NCI-H774 (cell line): Measurements from ENCODE around the gene SERGEF.

Source experiments
- DNase-seq: peaks from one replicate; lab custom pipeline; 2025; lab: John Stamatoyannopoulos, UW

The SERGEF gene

DNA sequence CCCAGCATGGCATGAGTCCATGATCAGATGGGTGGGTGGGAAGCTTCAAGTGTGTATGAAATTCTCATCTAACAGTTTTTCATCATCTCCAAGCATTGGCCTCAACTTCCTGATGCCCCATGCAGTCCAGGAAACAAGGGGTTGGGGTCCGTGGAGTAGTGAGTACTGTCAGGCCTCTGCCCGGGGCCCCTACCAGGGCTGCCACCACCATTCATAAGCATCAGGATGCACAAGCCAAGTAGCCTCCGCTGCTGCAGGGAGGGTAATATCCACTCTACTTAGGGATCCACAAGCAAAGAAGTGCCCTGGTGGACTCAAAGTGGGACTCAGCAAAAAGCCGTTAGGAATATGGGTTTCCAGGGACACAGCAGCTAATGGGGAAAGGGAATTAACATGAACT is 229.0 kb downstream of the SERGEF start:
- no peak for DNase-seq

- DNase-seq: no peak
Observed at GRCh38 chr11:17782603-17783337, 230.1 kb downstream of the SERGEF start.

- DNase-seq: no peak
Observed at GRCh38 chr11:17782145-17782544, 230.7 kb downstream of the SERGEF start.

DNA sequence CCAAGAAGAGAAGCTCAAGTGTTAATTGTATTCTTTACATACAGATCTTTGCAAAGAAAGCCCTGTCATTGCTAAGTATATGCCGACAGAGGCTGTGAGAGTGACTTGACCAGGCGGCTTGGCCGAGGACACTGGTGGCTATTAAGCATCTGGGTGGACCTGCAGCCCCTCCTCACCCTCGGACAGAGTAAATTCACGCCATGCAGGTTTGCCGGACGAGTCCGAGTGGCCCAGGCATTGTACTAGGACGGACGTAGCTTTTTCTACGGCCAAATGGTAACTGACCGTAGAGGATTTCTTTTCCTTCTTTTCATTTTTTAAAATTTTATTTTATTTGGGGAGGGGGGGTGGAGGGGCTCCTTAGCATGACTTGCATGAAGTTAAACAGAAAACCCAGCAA is 231.2 kb downstream of the SERGEF start:
- DNase-seq: no peak

- no peak for DNase-seq
Observed at GRCh38 chr11:17781221-17781620, 231.6 kb downstream of the SERGEF start.

- DNase-seq: no peak
Observed at GRCh38 chr11:17780668-17781067, 232.2 kb downstream of the SERGEF start.

DNA sequence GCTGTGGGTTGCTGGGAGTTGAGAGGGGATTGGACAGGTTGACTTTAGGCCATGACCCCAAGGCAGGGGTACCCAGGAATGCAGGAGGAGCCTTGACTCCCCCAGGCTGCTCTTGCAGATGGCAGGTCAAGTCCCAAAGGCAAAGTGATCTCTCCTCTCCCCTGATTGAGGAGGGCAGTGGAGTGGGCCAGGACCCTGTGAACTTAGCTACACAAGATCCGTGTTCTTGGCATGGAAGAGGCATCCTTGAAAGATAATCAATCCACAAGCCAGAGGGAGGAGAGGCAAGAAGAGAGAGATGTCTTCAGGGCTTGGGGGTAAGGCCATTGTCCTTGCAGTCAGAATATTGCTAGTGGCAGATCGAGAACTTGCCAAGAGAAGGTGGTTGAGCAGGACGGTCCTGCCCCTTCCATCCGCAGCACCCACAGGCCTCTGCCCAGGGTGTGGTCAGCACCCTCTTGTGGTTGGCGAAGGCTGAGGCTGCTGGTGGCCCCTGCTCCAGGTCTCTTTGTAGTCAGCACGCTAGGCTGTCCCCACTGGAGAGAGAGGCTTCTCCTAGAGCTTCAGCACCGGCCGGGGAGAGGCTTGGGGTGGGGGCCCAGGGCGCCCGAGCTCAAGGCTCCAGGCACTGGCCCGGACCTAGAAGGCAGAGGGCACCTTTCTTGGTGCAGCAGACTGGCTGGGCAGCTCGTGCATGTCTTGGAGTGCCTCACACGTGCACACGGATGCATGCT is 232.8 kb downstream of the SERGEF start:
- DNase-seq: no peak

DNA sequence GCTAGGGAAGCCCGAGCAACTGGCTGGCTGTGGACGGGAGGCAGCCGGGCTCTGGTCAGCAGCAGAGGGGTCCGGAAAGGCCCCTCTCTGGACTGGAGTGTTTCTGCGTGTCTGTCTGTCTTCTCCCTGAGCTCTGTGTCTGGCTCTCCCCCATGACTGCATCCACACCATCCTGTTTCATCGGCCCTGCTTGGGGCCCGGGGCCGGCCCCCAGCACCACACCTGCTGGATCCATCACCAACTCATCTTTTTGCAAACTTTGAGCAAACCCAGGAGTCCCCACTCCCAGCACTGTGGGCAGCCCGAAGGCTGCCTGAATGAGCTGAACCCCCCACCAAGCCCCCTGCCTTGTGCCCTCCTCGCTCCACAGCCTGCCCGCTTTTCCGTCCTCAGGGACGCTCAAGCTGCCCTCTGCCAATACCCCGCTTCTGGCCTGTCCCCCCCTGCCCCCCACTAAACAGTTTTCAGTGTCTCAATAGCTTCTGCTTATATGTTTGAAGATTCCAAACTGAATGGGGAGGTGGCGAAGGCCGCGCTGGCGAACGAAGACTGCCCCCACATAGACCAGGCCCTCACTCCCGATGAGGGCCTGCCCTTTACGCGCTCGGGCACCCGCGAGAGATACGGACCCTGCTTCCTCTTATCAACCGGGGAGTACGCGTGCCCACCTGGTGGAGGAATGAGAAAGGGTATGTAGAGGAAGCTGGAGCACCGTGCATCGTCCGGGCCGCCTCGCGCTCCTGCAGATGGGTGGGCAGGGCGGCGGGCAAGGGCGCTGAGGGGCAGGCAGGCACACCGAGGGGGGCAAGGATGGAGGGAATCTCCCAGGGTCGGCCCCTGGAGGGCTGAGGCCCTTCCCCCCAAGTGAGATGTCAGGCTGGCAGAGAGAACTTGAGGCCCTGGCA is 233.6 kb downstream of the SERGEF start:
- DNase-seq: no peak

DNA sequence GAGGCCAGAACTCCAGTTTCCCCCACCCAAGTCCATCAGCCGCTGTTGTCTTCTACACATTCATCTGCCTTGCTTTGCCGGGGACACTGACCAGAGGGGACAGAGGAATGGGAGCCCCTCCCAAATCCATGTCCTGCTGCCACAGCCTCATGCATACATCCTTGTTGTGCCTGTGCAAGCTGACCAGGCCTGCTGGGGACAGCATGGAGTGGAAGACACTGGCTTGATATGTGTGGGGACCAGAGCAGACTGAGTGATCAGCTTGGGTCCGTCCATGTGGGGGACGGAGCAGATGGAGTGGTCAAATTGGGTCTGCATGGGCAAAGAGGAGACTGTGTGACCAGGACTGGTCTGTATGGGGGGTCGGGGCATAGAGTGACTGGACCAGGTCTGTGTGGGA is 234.5 kb downstream of the SERGEF start:
- no peak for DNase-seq

- no peak for DNase-seq
Observed at GRCh38 chr11:17777738-17778091, 235.1 kb downstream of the SERGEF start.

- DNase-seq: no peak
Observed at GRCh38 chr11:17777086-17777737, 235.6 kb downstream of the SERGEF start.

DNA sequence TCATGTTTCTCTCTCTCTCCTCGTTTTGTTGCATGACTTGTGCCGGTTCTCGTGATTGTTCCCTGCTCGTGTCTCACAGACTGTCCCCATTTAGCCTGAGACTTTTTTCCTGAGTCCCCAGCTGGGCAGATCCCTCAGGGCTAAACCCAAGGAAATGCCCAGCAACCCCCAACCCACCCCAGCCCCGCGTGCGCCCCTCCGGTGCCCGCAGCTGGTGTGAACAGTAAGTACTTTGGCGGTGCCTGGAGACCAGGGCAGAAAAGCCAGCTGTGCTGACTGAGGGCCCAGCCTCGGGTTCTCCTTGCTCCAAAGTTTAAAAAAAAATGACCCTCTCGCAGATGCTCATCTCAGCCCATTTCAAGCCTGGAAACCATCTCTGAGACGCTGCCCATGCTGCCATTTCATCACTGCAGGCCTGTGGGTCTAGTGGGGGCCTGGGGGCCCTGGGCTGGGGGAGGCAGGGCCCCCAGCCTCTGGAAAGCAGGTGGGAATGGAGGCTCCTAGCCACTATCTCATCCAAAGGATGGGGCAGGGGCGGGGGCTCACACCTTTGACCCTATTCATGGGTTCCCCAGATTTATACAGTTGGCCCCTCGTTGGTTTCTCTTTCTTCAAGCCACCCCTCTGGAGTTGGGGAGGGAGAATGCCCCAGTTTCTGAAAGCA is 236.5 kb downstream of the SERGEF start:
- DNase-seq: no peak

DNA sequence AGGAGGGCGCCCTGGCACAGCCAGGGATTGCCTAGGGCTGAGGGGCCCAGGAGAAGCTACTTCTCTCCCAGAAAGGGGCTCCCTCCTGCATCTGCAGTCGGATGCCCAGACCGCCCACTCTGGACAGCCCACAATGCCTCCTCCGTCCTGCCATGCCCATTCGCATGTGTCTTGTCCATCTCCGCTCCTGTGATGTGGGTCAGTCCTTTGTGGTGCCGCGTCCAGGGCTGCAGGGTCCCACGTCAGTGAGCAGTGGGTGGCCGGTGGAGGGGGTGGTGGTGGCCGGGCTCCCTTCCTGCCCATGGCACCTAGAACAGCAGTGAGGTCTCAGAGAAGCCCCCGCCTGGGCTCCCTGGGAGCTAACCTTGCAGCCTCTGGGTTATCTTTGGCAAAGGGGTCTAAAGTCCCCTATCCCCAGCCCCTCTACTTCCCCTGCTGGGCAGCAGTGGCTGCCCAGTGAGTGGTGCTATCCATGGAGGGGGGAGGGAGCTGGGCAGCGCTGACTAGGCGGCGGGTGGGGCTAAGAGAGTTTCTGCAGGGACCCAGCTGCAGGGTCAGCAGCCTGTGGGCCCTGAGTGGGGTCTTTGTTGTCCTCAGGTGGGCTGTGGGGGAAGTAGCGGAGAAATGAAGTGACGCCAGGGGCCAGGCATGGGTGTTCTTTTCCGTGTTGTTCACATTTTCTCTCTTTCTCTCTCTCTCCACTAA is 237.2 kb downstream of the SERGEF start:
- DNase-seq: no peak

DNA sequence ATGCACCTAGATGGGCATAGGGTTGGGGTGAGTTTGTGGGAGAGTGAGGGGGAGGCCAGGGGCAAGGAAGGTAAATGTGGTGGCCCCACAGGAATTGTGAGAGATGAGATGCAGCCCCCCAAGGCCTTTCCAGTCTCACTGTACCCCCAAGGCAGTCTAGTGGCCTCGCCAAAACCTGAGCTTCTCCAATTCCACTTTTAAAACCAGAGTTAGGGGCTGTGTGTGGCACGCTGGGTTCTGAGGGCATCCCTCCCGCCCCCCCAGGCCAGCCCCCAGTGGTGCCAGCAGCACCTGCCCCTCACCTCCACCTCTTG is 237.9 kb downstream of the SERGEF start:
- DNase-seq: no peak

DNA sequence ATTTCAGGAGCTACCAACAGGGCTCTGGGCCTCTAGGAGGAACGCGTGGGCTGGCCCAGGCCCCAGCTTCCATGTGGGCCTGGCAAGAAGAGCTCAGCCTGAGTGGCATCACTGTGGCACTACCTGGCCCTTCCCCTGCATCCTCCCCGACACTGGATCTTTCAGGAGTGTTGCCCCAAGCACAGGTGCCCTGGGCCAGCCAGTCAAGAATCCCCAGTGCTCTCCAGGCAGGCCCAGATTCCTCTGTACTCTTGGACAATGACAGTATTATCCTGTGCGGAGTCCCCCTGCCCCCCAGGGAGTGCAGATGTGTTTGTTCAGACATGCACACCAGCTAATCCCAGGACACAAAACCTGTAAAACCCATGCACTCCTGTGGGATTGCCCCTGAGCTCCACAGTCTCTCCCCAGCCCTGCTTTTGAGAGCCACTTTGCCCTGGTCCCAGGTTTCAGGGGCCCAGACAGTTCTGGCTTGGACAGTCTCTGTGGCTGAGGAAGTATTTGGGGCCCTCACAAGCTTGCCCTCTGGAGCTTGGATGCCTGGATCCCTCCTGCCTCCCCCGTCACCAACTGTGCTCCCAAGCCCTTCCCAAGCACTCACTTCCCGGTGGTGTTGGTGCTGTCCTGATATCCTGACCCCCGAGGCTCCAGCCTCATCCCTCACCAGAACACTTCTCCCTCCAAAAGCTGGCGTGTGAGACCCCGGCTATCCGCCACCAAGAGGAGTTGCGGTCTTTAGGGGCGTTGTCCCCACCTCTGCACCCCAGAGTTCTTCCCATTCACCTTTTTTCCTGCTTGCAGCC is 238.4 kb downstream of the SERGEF start:
- no peak for DNase-seq

- DNase-seq: no peak
Observed at GRCh38 chr11:17773674-17774073, 239.2 kb downstream of the SERGEF start.

DNA sequence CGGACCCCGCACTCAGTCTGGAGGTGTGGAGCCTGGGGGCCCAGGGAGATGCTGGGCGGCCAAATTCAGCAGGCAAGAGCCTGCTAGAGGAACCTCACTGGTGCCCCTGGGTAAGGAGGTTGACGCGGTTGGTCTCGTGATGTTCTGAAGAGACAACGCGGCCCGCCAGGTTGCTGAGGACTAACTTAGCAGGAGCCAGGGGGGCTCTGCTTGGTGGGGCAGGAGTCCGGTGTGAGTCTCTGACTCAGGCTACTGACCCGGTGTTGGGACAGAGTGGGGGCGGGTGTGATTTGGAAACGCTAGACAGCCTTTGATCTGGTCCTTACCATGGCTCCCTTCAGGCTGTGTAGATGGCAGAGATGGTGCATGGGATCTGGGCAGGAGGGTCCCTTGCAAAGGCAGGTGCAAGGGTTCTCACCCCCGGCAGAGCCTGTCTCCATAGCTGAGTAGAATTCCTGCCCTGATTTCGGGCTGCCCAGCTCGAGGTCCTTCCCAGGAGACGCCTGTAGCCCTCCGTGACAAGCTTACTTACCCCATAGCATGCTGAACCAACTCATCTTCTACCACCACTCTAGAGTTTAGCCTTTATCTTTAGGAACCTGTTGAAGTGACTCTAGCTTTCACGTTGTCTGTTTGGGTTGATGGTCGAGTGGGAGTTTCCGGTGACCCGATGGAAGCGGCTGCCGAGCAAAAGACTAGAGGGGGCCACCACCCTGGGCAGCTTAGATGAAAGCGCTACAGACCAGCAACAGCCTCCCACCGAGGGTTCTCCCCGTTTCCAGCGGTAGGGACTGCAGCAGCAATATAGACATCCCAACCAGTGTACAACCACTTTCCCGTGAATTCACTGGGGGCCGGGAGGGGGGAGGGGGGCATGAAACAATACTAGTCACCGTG is 239.9 kb downstream of the SERGEF start:
- DNase-seq: no peak

DNA sequence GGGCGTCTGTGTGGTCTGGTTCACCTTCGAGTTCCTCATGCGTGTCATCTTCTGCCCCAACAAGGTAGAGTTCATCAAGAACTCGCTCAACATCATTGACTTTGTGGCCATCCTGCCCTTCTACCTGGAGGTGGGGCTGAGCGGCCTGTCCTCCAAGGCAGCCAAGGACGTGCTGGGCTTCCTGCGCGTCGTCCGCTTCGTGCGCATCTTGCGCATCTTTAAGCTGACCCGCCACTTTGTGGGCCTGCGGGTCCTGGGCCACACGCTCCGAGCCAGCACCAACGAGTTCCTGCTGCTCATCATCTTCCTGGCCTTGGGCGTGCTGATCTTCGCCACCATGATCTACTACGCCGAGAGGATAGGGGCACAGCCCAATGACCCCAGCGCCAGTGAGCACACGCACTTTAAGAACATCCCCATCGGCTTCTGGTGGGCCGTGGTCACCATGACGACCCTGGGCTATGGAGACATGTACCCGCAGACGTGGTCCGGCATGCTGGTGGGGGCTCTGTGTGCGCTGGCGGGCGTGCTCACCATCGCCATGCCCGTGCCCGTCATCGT is 240.9 kb downstream of the SERGEF start:
- DNase-seq: no peak

DNA sequence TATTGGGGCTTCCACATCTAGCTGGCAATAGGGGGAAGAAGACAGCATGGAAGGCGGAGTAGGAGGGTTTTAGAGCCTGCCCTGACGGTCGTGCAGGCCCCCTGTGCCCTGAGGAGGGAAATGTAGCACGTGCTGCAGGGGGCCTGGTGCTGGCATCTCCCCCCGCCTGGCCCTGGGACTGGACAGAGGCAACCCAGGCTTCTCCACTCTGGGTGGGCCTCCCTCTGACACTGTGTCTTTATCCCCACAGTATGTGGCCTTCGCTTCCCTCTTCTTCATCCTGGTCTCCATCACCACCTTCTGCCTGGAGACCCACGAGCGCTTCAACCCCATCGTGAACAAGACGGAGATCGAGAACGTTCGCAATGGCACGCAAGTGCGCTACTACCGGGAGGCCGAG is 241.4 kb downstream of the SERGEF start:
- DNase-seq: no peak
